Measurements from ENCODE around the gene FNBP1. TPM values are rescaled to one million over a fixed set of nuclear protein-coding genes. Genes with fewer than 3 reads are reported as not detected.

FNBP1 gene
- total and polyA plus RNA-seq, 2 experiments from 2014 or later: 17.8 to 22.6 TPM

GRCh38 chr9:130053504-130054324 lies 10.7 kb upstream of the FNBP1 start, which contains the start of gene GPR107:
GPR107 (plus strand) TSS chr9:130053906; CDS start chr9:130053933, 27 bp downstream.
- 1 to 2% methylated on average over 52 to 64 of the region's 64 CpGs for WGBS, 2 experiments (ENCODE audit: low coverage in 1 of 2, low lambda C conversion rate in 2 of 2, missing lambda C conversion rate in 2 of 2)

GRCh38 chr9:130053109-130053503 lies 10.1 kb upstream of the FNBP1 start:
- Histone ChIP-seq H3K36me3 (ENCODE audit: low read depth) (no peaks in the 10 kb centered on the region), H3K9me2 (ENCODE audit: insufficient read depth) (no peaks in the 10 kb centered on the region), H2AFZ (peak overlapping the region; percentile 91), H3K4me3 (peak overlapping the region; percentile 97), H4K20me1 (ENCODE audit: insufficient read depth) (no peaks in the 10 kb centered on the region), H3K27me3 (replicated peaks; ENCODE audit: insufficient read depth) (no peaks in the 10 kb centered on the region), H3K9me3 (ENCODE audit: low read depth) (no peaks in the 10 kb centered on the region), H3F3A (ENCODE audit: insufficient read depth) (no peaks in the 10 kb centered on the region), H3K27ac (peak overlapping the region; percentile 78), H3K79me2 (ENCODE audit: insufficient read depth) (peaks cover 65% of the 10 kb centered on the region), H3K9ac (peak overlapping the region; percentile 97), H3K4me2 (ENCODE audit: unreplicated experiment) (peak overlapping the region; percentile 92), H3K4me1 (ENCODE audit: insufficient read depth) (peaks cover 18% of the 10 kb centered on the region)
- in situ Hi-C loops (cut with MboI): loop anchor here (25.0 kb wide), 1 partner anchor 166 kb away; no protein-coding TSS in a partner anchor
- DNase-seq: no peak
- WGBS, 2 experiments (ENCODE audit: low coverage in 1 of 2, low lambda C conversion rate in 2 of 2, missing lambda C conversion rate in 2 of 2): 8 to 9% methylated on average over 9 of the region's 9 CpGs
- TF ChIP-seq EZH2phosphoT487 (IDR thresholded peaks at IDR 0.05; ENCODE audit: insufficient read depth, low read depth): no peak
- no peak for TF ChIP-seq EZH2 (IDR thresholded peaks at IDR 0.05; ENCODE audit: insufficient read depth, poor library complexity, severe bottlenecking)

More at GRCh38 chr9:130053504-130054324, 10.7 kb upstream of the FNBP1 start, which contains the start of gene GPR107:
- no peaks in the 10 kb centered on the region for H3K9me3 ChIP-seq (ENCODE audit: low read depth)
- H3F3A ChIP-seq (ENCODE audit: insufficient read depth): no peaks in the 10 kb centered on the region
- peak within 1 kb of the TSS; percentile 97 for H3K4me3 ChIP-seq
- peak within 1 kb of the TSS; percentile 92 for H3K4me2 ChIP-seq (ENCODE audit: unreplicated experiment)
- H3K27me3 ChIP-seq (replicated peaks; ENCODE audit: insufficient read depth): no peaks in the 10 kb centered on the region
- in situ Hi-C loops (cut with MboI): loop anchor here (25.0 kb wide), 1 partner anchor 166 kb away; no protein-coding TSS in a partner anchor
- H3K9me2 ChIP-seq (ENCODE audit: insufficient read depth): no peaks in the 10 kb centered on the region
- peak; percentile 94 for DNase-seq
- peak within 1 kb of the TSS; percentile 97 for H3K9ac ChIP-seq
- H2AFZ ChIP-seq: peak within 1 kb of the TSS; percentile 91
- peaks cover 18% of the 10 kb centered on the region for H3K4me1 ChIP-seq (ENCODE audit: insufficient read depth)
- no peaks in the 10 kb centered on the region for H4K20me1 ChIP-seq (ENCODE audit: insufficient read depth)
- H3K79me2 ChIP-seq (ENCODE audit: insufficient read depth): peaks cover 71% of the 10 kb centered on the region
- no peaks in the 10 kb centered on the region for H3K36me3 ChIP-seq (ENCODE audit: low read depth)
- peak within 1 kb of the TSS; percentile 78 for H3K27ac ChIP-seq
- TF ChIP-seq EZH2phosphoT487 (IDR thresholded peaks at IDR 0.05; ENCODE audit: insufficient read depth, low read depth) (no peak), EZH2 (IDR thresholded peaks at IDR 0.05; ENCODE audit: insufficient read depth, poor library complexity, severe bottlenecking) (no peak)

GRCh38 chr9:130051855-130052254 lies 8.9 kb upstream of the FNBP1 start:
- Histone ChIP-seq H3K4me3 (no peak overlapping the region; the same call in 1 of the 2 replicates), H4K20me1 (ENCODE audit: insufficient read depth) (no peaks in the 10 kb centered on the region), H3K36me3 (ENCODE audit: low read depth) (no peaks in the 10 kb centered on the region), H3K9ac (0 out of 2 replicates have a peak overlapping the region, but pooled peaks have one; percentile 20), H3K27me3 (replicated peaks; ENCODE audit: insufficient read depth) (no peaks in the 10 kb centered on the region), H3F3A (ENCODE audit: insufficient read depth) (no peaks in the 10 kb centered on the region), H3K4me1 (ENCODE audit: insufficient read depth) (peaks cover 18% of the 10 kb centered on the region), H3K9me2 (ENCODE audit: insufficient read depth) (no peaks in the 10 kb centered on the region), H2AFZ (no peak overlapping the region), H3K4me2 (ENCODE audit: unreplicated experiment) (peak overlapping the region; percentile 92), H3K79me2 (ENCODE audit: insufficient read depth) (peaks cover 53% of the 10 kb centered on the region), H3K9me3 (ENCODE audit: low read depth) (no peaks in the 10 kb centered on the region), H3K27ac (no peak overlapping the region)
- TF ChIP-seq EZH2phosphoT487 (IDR thresholded peaks at IDR 0.05; ENCODE audit: insufficient read depth, low read depth) (no peak), EZH2 (IDR thresholded peaks at IDR 0.05; ENCODE audit: insufficient read depth, poor library complexity, severe bottlenecking) (no peak)
- peak; percentile 55 for DNase-seq
- in situ Hi-C loops (cut with MboI): loop anchor here (25.0 kb wide), 1 partner anchor 165 kb away; no protein-coding TSS in a partner anchor

- Histone ChIP-seq H3K27me3 (replicated peaks; ENCODE audit: insufficient read depth) (no peaks in the 10 kb centered on the region), H3K79me2 (ENCODE audit: insufficient read depth) (peaks cover 39% of the 10 kb centered on the region), H3F3A (ENCODE audit: insufficient read depth) (peaks cover 8% of the 10 kb centered on the region; the same call in 1 of the 2 replicates), H3K4me2 (ENCODE audit: unreplicated experiment) (no peak overlapping the region), H3K36me3 (ENCODE audit: low read depth) (no peaks in the 10 kb centered on the region), H3K9me3 (ENCODE audit: low read depth) (no peaks in the 10 kb centered on the region), H3K9me2 (ENCODE audit: insufficient read depth) (no peaks in the 10 kb centered on the region), H3K4me3 (no peak overlapping the region), H2AFZ (no peak overlapping the region), H3K9ac (no peak overlapping the region), H3K4me1 (ENCODE audit: insufficient read depth) (peaks cover 18% of the 10 kb centered on the region), H3K27ac (no peak overlapping the region), H4K20me1 (ENCODE audit: insufficient read depth) (no peaks in the 10 kb centered on the region)
- 95 to 97% methylated on average over 3 of the region's 3 CpGs for WGBS, 2 experiments (ENCODE audit: low coverage in 1 of 2, low lambda C conversion rate in 2 of 2, missing lambda C conversion rate in 2 of 2)
- in situ Hi-C loops (cut with MboI): loop anchor here (25.0 kb wide), 1 partner anchor 163 kb away; no protein-coding TSS in a partner anchor
- DNase-seq: no peak
- TF ChIP-seq EZH2phosphoT487 (IDR thresholded peaks at IDR 0.05; ENCODE audit: insufficient read depth, low read depth) (no peak), EZH2 (IDR thresholded peaks at IDR 0.05; ENCODE audit: insufficient read depth, poor library complexity, severe bottlenecking) (no peak)
Measured at GRCh38 chr9:130050462-130050861, 7.5 kb upstream of the FNBP1 start.

Measured in GM23248 (cell line).